ENCODE measurements around the gene ACY1. TPM values are rescaled to one million over a fixed set of nuclear protein-coding genes. Genes with fewer than 3 reads are reported as not detected.

ACY1 gene
- total RNA-seq, 1 experiment from 2014 or later: 62.6 TPM

DNA sequence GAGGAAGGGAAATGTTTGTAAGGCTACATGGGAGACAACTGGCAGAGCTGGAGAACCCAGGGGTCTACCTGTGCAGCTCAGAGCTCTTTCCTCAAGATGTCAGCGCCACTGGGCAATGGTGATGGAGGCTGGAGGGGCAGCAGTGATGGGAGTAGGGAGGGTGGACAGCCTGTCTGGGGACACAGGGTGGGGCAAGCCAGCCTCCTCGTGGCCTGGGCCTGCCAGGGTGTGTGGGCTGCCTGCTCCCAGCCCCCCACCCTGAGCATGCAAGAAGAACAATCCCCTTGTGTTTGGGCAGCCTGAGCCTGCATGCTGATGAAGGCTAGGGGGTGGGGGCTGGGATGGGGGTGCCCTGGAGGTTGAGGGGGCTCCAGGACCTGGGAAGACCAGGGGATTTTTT, 17.3 kb upstream of the ACY1 start:
- H3K23me2 ChIP-seq (ENCODE audit: insufficient read length, low read depth, low read length, poor library complexity, severe bottlenecking): peaks cover 11% of the 10 kb centered on the region
- H3K4me1 ChIP-seq (ENCODE audit: insufficient read depth, low read length): peaks cover 11% of the 10 kb centered on the region; the same call in 1 of the 2 replicates
- no peak overlapping the region for H2AK5ac ChIP-seq (ENCODE audit: insufficient read length, low read length)
- H3K9me3 ChIP-seq (ENCODE audit: control insufficient read depth, low read depth, low read length): no peaks in the 10 kb centered on the region
- no peaks in the 10 kb centered on the region for H4K20me1 ChIP-seq (ENCODE audit: control insufficient read depth, insufficient read depth, insufficient read length)
- no peak overlapping the region for H3K18ac ChIP-seq (ENCODE audit: insufficient read length, low read depth, low read length)
- no peak overlapping the region for H3T11ph ChIP-seq (ENCODE audit: low read length)
- WGBS (ENCODE audit: extremely low coverage, insufficient read length, low lambda C conversion rate): no CpG with 5 or more reads among the region's 2 CpGs
- H2BK120ac ChIP-seq (ENCODE audit: low read depth, low read length, poor library complexity, severe bottlenecking): no peak overlapping the region
- H3K14ac ChIP-seq (ENCODE audit: insufficient read depth, low read length): no peak overlapping the region
- H3K9ac ChIP-seq (ENCODE audit: extremely low read depth, insufficient read length, low read length): no peak overlapping the region
- H3K79me1 ChIP-seq (ENCODE audit: insufficient read depth, low read depth, low read length, poor library complexity, severe bottlenecking): no peaks in the 10 kb centered on the region
- no peak overlapping the region for H3K27ac ChIP-seq (ENCODE audit: insufficient read length, low read depth, low read length)
- H3K27ac Mint-ChIP-seq: no peak overlapping the region
- DNase-seq: no peak
- no peak overlapping the region for H4K91ac ChIP-seq (ENCODE audit: insufficient read length, low read depth, low read length)
- no peak overlapping the region for H4K5ac ChIP-seq (ENCODE audit: insufficient read length, low read depth, low read length)
- peak overlapping the region; percentile 38 to 86; a peak in 4 of 5 replicates for H3K4me3 Mint-ChIP-seq
- H2BK12ac ChIP-seq (ENCODE audit: insufficient read length, low read depth, low read length): no peak overlapping the region
- no peak overlapping the region for H3K56ac ChIP-seq (ENCODE audit: insufficient read length, low read depth, low read length)
- no peak overlapping the region for H3K4me2 ChIP-seq (ENCODE audit: insufficient read depth, insufficient read length, low read length)
- H3K27me3 ChIP-seq (ENCODE audit: insufficient read depth, low read length): no peaks in the 10 kb centered on the region
- H2BK5ac ChIP-seq (ENCODE audit: insufficient read length, low read length): no peak overlapping the region
- no peak overlapping the region for H2AFZ ChIP-seq (ENCODE audit: low read length)
- H2BK20ac ChIP-seq (ENCODE audit: low read depth, low read length, poor library complexity, severe bottlenecking): no peak overlapping the region
- no peak overlapping the region for H2BK15ac ChIP-seq (ENCODE audit: low read depth, low read length)
- H3K27me3 Mint-ChIP-seq (ENCODE audit: low read depth): peaks cover 44% of the 10 kb centered on the region
- peaks cover 55 to 80% of the 10 kb centered on the region in 2 experiments for H3K4me1 Mint-ChIP-seq
- H3K79me2 ChIP-seq (ENCODE audit: insufficient read depth, low read length): no peaks in the 10 kb centered on the region
- no peak overlapping the region for H4K8ac ChIP-seq (replicated peaks; ENCODE audit: insufficient read length, low read depth, low read length)
- no peak overlapping the region for H3K4ac ChIP-seq (ENCODE audit: low read depth, low read length)
- peaks cover 0 to 5% (median 2%) of the 10 kb centered on the region in 3 experiments; a peak in 4 of 7 replicates for H3K36me3 Mint-ChIP-seq (ENCODE audit: insufficient read depth in 1 of 3, low read depth in 3 of 3)
- H3K23ac ChIP-seq (ENCODE audit: insufficient read length, low read depth, low read length): no peak overlapping the region
- H3K9me3 Mint-ChIP-seq: no peaks in the 10 kb centered on the region
- TF ChIP-seq, protein P1, sequence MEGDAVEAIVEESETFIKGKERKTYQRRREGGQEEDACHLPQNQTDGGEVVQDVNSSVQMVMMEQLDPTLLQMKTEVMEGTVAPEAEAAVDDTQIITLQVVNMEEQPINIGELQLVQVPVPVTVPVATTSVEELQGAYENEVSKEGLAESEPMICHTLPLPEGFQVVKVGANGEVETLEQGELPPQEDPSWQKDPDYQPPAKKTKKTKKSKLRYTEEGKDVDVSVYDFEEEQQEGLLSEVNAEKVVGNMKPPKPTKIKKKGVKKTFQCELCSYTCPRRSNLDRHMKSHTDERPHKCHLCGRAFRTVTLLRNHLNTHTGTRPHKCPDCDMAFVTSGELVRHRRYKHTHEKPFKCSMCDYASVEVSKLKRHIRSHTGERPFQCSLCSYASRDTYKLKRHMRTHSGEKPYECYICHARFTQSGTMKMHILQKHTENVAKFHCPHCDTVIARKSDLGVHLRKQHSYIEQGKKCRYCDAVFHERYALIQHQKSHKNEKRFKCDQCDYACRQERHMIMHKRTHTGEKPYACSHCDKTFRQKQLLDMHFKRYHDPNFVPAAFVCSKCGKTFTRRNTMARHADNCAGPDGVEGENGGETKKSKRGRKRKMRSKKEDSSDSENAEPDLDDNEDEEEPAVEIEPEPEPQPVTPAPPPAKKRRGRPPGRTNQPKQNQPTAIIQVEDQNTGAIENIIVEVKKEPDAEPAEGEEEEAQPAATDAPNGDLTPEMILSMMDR (conservative IDR thresholded peaks at IDR 0.05): no peak

Data from H9 (cell line).